GM21447 (cell line): ENCODE data around the gene DSCAML1.
"Not testable (repeated sequence)": the region's sequence is repeated elsewhere in the genome, so short reads cannot be mapped to it uniquely, and the experiment has no call there.

Experiments
- ATAC-seq: cut with Tn5 transposase; IDR thresholded peaks from one replicate; pipeline ENCODE4 v1.9.1; 2021; ENCODE audit not compliant: unreplicated experiment

Gene DSCAML1

GRCh38 chr11:117766026-117766425 is 31.0 kb downstream of the DSCAML1 start:
- no peak for ATAC-seq

GRCh38 chr11:117765068-117765467 is 31.9 kb downstream of the DSCAML1 start:
- no peak for ATAC-seq

- ATAC-seq: not testable (repeated sequence)
These were observed 33.6 kb downstream of the DSCAML1 start for GRCh38 chr11:117763465-117763864.

GRCh38 chr11:117761993-117762392 is 35.0 kb downstream of the DSCAML1 start:
- ATAC-seq: no peak

- no peak for ATAC-seq
These were observed 37.7 kb downstream of the DSCAML1 start for GRCh38 chr11:117759305-117759704.

- ATAC-seq: no peak
These were observed 43.0 kb downstream of the DSCAML1 start for GRCh38 chr11:117754030-117754429.

- ATAC-seq: no peak
These were observed 44.2 kb downstream of the DSCAML1 start for GRCh38 chr11:117752721-117753237.

GRCh38 chr11:117752071-117752470 is 44.9 kb downstream of the DSCAML1 start:
- no peak for ATAC-seq

- no peak for ATAC-seq
These were observed 45.9 kb downstream of the DSCAML1 start for GRCh38 chr11:117750916-117751662.

GRCh38 chr11:117750357-117750756 is 46.7 kb downstream of the DSCAML1 start:
- ATAC-seq: no peak

- no peak for ATAC-seq
These were observed 47.5 kb downstream of the DSCAML1 start for GRCh38 chr11:117749541-117749910.

- no peak for ATAC-seq
These were observed 48.1 kb downstream of the DSCAML1 start for GRCh38 chr11:117748771-117749540.

- no peak for ATAC-seq
These were observed 49.1 kb downstream of the DSCAML1 start for GRCh38 chr11:117747892-117748291.

GRCh38 chr11:117745346-117745745 is 51.7 kb downstream of the DSCAML1 start:
- ATAC-seq: no peak

- no peak for ATAC-seq
These were observed 52.4 kb downstream of the DSCAML1 start for GRCh38 chr11:117744471-117745150.

GRCh38 chr11:117743121-117743815 is 53.7 kb downstream of the DSCAML1 start:
- ATAC-seq: no peak

GRCh38 chr11:117738246-117738957 is 58.6 kb downstream of the DSCAML1 start:
- no peak for ATAC-seq

- ATAC-seq: no peak
These were observed 61.6 kb downstream of the DSCAML1 start for GRCh38 chr11:117735350-117735977.

- ATAC-seq: no peak
These were observed 62.4 kb downstream of the DSCAML1 start for GRCh38 chr11:117734601-117735024.

- ATAC-seq: no peak
These were observed 63.7 kb downstream of the DSCAML1 start for GRCh38 chr11:117733316-117733715.
